PC-9 (cell line): Measurements from ENCODE around the gene CCDC154.

Experiments
- EZH2 ChIP-seq: fragments of 200-600 bp; sonication (generic); IDR thresholded peaks from 2 replicates; pipeline ENCODE4 v1.8.0; 2017; ENCODE audit warnings: antibody characterized with exemption, low read depth
- TF ChIP-seq, protein P1 (sequence below): fragments of 200-600 bp; sonication (generic); conservative IDR thresholded peaks from 2 replicates; pipeline ENCODE4 v1.6.1; 2017; ENCODE audit warnings: mixed run types, antibody characterized with exemption, mild to moderate bottlenecking, moderate library complexity

GRCh38 chr16:1446296-1447080, 2.1 kb upstream of the CCDC154 start:
- TF ChIP-seq, protein P1, sequence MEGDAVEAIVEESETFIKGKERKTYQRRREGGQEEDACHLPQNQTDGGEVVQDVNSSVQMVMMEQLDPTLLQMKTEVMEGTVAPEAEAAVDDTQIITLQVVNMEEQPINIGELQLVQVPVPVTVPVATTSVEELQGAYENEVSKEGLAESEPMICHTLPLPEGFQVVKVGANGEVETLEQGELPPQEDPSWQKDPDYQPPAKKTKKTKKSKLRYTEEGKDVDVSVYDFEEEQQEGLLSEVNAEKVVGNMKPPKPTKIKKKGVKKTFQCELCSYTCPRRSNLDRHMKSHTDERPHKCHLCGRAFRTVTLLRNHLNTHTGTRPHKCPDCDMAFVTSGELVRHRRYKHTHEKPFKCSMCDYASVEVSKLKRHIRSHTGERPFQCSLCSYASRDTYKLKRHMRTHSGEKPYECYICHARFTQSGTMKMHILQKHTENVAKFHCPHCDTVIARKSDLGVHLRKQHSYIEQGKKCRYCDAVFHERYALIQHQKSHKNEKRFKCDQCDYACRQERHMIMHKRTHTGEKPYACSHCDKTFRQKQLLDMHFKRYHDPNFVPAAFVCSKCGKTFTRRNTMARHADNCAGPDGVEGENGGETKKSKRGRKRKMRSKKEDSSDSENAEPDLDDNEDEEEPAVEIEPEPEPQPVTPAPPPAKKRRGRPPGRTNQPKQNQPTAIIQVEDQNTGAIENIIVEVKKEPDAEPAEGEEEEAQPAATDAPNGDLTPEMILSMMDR: no peak
- no peak for TF ChIP-seq EZH2
